HL-60 (cell line): ENCODE results near the gene KCNC3.

ENCODE experiments used
- DNase-seq, 2 experiments: peaks; one replicate each; pipeline ENCODE4 v3.0.0-alpha.2; 2010 to 2020; ENCODE audit warnings: low read depth in 1 of 2, low spot score in 1 of 2
- H3K27ac ChIP-seq: fragments of 250-450 bp; sonication (Bioruptor Pico); replicated peaks from 2 replicates; pipeline ENCODE4 v1.5.1; 2020; ENCODE audit warnings: mild to moderate bottlenecking, moderate library complexity
- H3K27me3 ChIP-seq: fragments of 250-450 bp; sonication (Bioruptor Pico); 2 replicates; pipeline ENCODE4 v1.5.1; 2021; ENCODE audit warnings: mild to moderate bottlenecking, moderate library complexity; ENCODE audit not compliant: insufficient read depth, poor library complexity, severe bottlenecking
- H3K4me3 ChIP-seq: replicated peaks from 2 replicates; pipeline ENCODE4 v1.5.1; 2011; ENCODE audit warnings: mild to moderate bottlenecking, control low read depth, low read length; ENCODE audit not compliant: insufficient read depth
- GABPA ChIP-seq: IDR thresholded peaks from 2 replicates; pipeline ENCODE4 v1.6.1; 2012; ENCODE audit warnings: low read depth
- POLR2AphosphoS5 ChIP-seq: IDR thresholded peaks from 2 replicates; pipeline ENCODE4 v1.6.1; 2012; ENCODE audit warnings: low read depth
- SPI1 ChIP-seq: IDR thresholded peaks from 2 replicates; pipeline ENCODE4 v1.6.1; 2012; ENCODE audit warnings: low read depth, mild to moderate bottlenecking, borderline replicate concordance
- TF ChIP-seq, protein P1 (sequence below): IDR thresholded peaks from 2 replicates; pipeline ENCODE4 v1.6.1; 2012; ENCODE audit warnings: low read depth; ENCODE audit not compliant: insufficient replicate concordance
- TF ChIP-seq, protein P2 (sequence below): IDR thresholded peaks from one replicate; pipeline ENCODE4 v1.5.1; 2011; ENCODE audit warnings: low read length, control low read depth, inconsistent platforms; ENCODE audit not compliant: insufficient read depth

The KCNC3 gene

DNA sequence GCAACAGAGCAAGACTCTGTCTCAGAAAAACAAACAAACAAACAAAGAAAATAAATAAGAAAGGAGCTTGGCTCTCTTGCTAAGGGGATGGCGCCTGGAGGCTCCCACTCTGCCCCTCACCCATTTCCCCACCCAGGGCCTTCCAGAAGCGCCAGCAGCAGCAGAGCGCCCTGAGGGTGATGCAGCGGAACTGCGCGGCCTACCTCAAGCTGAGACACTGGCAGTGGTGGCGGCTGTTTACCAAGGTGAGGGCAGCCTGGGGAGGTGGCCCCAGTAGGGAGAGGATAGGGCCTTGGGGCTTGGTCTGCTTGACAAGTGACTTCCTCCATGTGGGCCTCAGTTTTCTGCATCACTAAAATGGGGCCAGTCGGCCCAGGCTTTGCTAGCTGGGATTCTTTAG lies 66.0 kb downstream of the KCNC3 start:
- H3K4me3 ChIP-seq: no peak overlapping the region
- no peak overlapping the region for H3K27ac ChIP-seq
- no peak for DNase-seq
- no peak for TF ChIP-seq POLR2AphosphoS5
- TF ChIP-seq, protein P1, sequence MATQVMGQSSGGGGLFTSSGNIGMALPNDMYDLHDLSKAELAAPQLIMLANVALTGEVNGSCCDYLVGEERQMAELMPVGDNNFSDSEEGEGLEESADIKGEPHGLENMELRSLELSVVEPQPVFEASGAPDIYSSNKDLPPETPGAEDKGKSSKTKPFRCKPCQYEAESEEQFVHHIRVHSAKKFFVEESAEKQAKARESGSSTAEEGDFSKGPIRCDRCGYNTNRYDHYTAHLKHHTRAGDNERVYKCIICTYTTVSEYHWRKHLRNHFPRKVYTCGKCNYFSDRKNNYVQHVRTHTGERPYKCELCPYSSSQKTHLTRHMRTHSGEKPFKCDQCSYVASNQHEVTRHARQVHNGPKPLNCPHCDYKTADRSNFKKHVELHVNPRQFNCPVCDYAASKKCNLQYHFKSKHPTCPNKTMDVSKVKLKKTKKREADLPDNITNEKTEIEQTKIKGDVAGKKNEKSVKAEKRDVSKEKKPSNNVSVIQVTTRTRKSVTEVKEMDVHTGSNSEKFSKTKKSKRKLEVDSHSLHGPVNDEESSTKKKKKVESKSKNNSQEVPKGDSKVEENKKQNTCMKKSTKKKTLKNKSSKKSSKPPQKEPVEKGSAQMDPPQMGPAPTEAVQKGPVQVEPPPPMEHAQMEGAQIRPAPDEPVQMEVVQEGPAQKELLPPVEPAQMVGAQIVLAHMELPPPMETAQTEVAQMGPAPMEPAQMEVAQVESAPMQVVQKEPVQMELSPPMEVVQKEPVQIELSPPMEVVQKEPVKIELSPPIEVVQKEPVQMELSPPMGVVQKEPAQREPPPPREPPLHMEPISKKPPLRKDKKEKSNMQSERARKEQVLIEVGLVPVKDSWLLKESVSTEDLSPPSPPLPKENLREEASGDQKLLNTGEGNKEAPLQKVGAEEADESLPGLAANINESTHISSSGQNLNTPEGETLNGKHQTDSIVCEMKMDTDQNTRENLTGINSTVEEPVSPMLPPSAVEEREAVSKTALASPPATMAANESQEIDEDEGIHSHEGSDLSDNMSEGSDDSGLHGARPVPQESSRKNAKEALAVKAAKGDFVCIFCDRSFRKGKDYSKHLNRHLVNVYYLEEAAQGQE: no peak
- TF ChIP-seq SPI1: no peak
- TF ChIP-seq, protein P2, sequence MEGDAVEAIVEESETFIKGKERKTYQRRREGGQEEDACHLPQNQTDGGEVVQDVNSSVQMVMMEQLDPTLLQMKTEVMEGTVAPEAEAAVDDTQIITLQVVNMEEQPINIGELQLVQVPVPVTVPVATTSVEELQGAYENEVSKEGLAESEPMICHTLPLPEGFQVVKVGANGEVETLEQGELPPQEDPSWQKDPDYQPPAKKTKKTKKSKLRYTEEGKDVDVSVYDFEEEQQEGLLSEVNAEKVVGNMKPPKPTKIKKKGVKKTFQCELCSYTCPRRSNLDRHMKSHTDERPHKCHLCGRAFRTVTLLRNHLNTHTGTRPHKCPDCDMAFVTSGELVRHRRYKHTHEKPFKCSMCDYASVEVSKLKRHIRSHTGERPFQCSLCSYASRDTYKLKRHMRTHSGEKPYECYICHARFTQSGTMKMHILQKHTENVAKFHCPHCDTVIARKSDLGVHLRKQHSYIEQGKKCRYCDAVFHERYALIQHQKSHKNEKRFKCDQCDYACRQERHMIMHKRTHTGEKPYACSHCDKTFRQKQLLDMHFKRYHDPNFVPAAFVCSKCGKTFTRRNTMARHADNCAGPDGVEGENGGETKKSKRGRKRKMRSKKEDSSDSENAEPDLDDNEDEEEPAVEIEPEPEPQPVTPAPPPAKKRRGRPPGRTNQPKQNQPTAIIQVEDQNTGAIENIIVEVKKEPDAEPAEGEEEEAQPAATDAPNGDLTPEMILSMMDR: no peak
- TF ChIP-seq GABPA: no peak
- H3K27me3 ChIP-seq: no peaks in the 10 kb centered on the region
